HepG2 (cell line): ENCODE data around the gene VILL. TPM values are rescaled to one million over a fixed set of nuclear protein-coding genes. Genes with fewer than 3 reads are reported as not detected.

Experiments used
- GATAD2A ChIP-seq: IDR thresholded peaks from 2 replicates; pipeline ENCODE4 v1.6.1; 2016
- HCFC1 ChIP-seq: fragments of 150-350 bp; IDR thresholded peaks from 2 replicates; pipeline ENCODE4 v1.6.1; 2014; ENCODE audit warnings: low read depth, low read length
- MIER2 ChIP-seq: IDR thresholded peaks from 2 replicates; pipeline ENCODE4 v1.6.1; 2016; ENCODE audit warnings: missing biosample characterization, missing genetic modification reagents
- SIX4 ChIP-seq: sonication (generic); formaldehyde crosslinking; IDR thresholded peaks from 2 replicates; pipeline ENCODE4 v1.4.0; 2020; ENCODE audit warnings: missing genetic modification reagents
- SOX13 ChIP-seq, 3 experiments: fragments of 450-650 bp in 1 of 3; sonication (generic) in 1 of 3; formaldehyde crosslinking in 1 of 3; IDR thresholded peaks in 2 of 3; conservative IDR thresholded peaks in 1 of 3; 2 replicates each; pipeline versions ENCODE4 v1.5.0 to v1.6.1; 2016 to 2020; ENCODE audit warnings: antibody characterized with exemption in 1 of 3, mild to moderate bottlenecking in 1 of 3, missing compliant biosample characterization in 1 of 3, missing genetic modification reagents in 1 of 3, moderate library complexity in 1 of 3
- TP53 ChIP-seq: sonication (generic); formaldehyde crosslinking; conservative IDR thresholded peaks from 2 replicates; pipeline ENCODE4 v1.4.0; 2020; ENCODE audit warnings: missing genetic modification reagents
- ZC3H13 ChIP-seq: sonication (generic); formaldehyde crosslinking; IDR thresholded peaks from 2 replicates; pipeline ENCODE4 v1.8.1; 2023; ENCODE audit warnings: mild to moderate bottlenecking, missing genetic modification reagents, moderate library complexity
- ZEB1 ChIP-seq: IDR thresholded peaks from 2 replicates; pipeline ENCODE4 v1.6.1; 2012; ENCODE audit warnings: mild to moderate bottlenecking, low read depth, inconsistent platforms; ENCODE audit not compliant: insufficient replicate concordance
- ZFP36L2 ChIP-seq: sonication (generic); formaldehyde crosslinking; IDR thresholded peaks from 2 replicates; pipeline ENCODE4 v1.4.0; 2020; ENCODE audit warnings: missing genetic modification reagents
- ZNF543 ChIP-seq: sonication (generic); formaldehyde crosslinking; IDR thresholded peaks from 2 replicates; pipeline ENCODE4 v1.4.0; 2020; ENCODE audit warnings: mild to moderate bottlenecking, missing genetic modification reagents
- ZNF780A ChIP-seq: sonication (generic); formaldehyde crosslinking; IDR thresholded peaks from 2 replicates; pipeline ENCODE4 v1.8.0; 2022; ENCODE audit warnings: mild to moderate bottlenecking, missing genetic modification reagents, moderate library complexity
- ZNF891 ChIP-seq: sonication (generic); formaldehyde crosslinking; IDR thresholded peaks from 2 replicates; pipeline ENCODE4 v1.5.0; 2020; ENCODE audit warnings: mild to moderate bottlenecking, missing genetic modification reagents
- polyA plus RNA-seq, 8 experiments: library from polyadenylated mRNA; depleted of rRNA in 3 of 8; stranded (reverse) in 7 of 8; unstranded in 1 of 8; fragments of >200 nt; fragmentation: Illumina TruSeq in 4 of 8; extraction: Trizol in 4 of 8; gene quantifications; 2 replicates each; pipeline versions ENCODE4 v1.2.1 to v1.2.3, GENCODE V29; 2011 to 2016; ENCODE audit warnings: low read depth in 4 of 8, missing spikeins in 1 of 8, mixed read lengths in 1 of 8; ENCODE audit not compliant: insufficient read depth in 1 of 8
- total RNA-seq, 5 experiments: library from RNA; depleted of rRNA; stranded (reverse); fragments of >200 nt; fragmentation: Illumina TruSeq; extraction: Trizol; gene quantifications; 2 replicates each; pipeline ENCODE4 v1.2.3, GENCODE V29; 2016; ENCODE audit warnings: low read depth in 1 of 5
- TF ChIP-seq, protein P1 (sequence below): sonication (generic); formaldehyde crosslinking; IDR thresholded peaks from 2 replicates; pipeline ENCODE4; 2020; ENCODE audit warnings: missing genetic modification reagents, mild to moderate bottlenecking, borderline replicate concordance
- TF ChIP-seq, protein P2 (sequence below): sonication (generic); formaldehyde crosslinking; IDR thresholded peaks from 2 replicates; pipeline ENCODE4 v1.4.0; 2020; ENCODE audit warnings: mild to moderate bottlenecking, missing genetic modification reagents
- TF ChIP-seq, protein P3 (sequence below): sonication (generic); formaldehyde crosslinking; conservative IDR thresholded peaks from 2 replicates; pipeline ENCODE4 v1.4.0; 2020; ENCODE audit warnings: missing genetic modification reagents
- TF ChIP-seq, protein P4 (sequence below): sonication (generic); formaldehyde crosslinking; IDR thresholded peaks from one replicate; pipeline ENCODE4 v1.5.1; 2020; ENCODE audit warnings: mild to moderate bottlenecking, missing genetic modification reagents; ENCODE audit errors: not compliant biosample characterization

The VILL gene
- total and polyA plus RNA-seq, 2 of the 13 experiments (the other 11 are each of a cell fraction or from before 2014, with no cell fraction given), result 3.2 to 5.3 TPM

DNA sequence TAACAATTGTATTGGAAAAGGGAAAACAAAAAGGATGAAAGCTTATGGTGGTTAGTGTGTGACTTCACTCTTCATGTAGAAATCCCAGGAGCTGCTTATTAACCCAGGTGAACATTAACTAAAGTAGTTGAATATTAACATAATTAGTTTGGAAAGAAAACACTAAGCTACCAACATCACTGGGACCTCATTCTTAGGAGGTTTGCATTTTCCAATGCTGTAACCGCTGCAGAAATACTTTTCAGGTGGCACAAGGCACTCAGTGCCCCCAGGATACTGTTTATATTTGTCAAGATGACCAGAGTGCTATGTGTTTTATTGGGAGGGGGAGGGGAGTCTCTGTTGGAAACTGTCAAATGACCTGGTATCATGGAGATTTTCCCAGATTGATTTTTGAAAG lies 25.9 kb upstream of the VILL start (continued):
- TF ChIP-seq, protein P1, sequence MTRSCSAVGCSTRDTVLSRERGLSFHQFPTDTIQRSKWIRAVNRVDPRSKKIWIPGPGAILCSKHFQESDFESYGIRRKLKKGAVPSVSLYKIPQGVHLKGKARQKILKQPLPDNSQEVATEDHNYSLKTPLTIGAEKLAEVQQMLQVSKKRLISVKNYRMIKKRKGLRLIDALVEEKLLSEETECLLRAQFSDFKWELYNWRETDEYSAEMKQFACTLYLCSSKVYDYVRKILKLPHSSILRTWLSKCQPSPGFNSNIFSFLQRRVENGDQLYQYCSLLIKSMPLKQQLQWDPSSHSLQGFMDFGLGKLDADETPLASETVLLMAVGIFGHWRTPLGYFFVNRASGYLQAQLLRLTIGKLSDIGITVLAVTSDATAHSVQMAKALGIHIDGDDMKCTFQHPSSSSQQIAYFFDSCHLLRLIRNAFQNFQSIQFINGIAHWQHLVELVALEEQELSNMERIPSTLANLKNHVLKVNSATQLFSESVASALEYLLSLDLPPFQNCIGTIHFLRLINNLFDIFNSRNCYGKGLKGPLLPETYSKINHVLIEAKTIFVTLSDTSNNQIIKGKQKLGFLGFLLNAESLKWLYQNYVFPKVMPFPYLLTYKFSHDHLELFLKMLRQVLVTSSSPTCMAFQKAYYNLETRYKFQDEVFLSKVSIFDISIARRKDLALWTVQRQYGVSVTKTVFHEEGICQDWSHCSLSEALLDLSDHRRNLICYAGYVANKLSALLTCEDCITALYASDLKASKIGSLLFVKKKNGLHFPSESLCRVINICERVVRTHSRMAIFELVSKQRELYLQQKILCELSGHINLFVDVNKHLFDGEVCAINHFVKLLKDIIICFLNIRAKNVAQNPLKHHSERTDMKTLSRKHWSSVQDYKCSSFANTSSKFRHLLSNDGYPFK (CRISPR knock-in tag), result no peak
- no peak for TF ChIP-seq SIX4 (CRISPR knock-in tag)
- TF ChIP-seq ZC3H13 (CRISPR knock-in tag), result no peak
- no peak for TF ChIP-seq ZNF780A (CRISPR knock-in tag)
- TF ChIP-seq, protein P2, sequence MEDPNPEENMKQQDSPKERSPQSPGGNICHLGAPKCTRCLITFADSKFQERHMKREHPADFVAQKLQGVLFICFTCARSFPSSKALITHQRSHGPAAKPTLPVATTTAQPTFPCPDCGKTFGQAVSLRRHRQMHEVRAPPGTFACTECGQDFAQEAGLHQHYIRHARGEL (CRISPR knock-in tag), result no peak
- peak; percentile 85 for TF ChIP-seq GATAD2A
- no peak for TF ChIP-seq ZEB1
- TF ChIP-seq ZNF891 (CRISPR knock-in tag), result no peak
- TF ChIP-seq, protein P3, sequence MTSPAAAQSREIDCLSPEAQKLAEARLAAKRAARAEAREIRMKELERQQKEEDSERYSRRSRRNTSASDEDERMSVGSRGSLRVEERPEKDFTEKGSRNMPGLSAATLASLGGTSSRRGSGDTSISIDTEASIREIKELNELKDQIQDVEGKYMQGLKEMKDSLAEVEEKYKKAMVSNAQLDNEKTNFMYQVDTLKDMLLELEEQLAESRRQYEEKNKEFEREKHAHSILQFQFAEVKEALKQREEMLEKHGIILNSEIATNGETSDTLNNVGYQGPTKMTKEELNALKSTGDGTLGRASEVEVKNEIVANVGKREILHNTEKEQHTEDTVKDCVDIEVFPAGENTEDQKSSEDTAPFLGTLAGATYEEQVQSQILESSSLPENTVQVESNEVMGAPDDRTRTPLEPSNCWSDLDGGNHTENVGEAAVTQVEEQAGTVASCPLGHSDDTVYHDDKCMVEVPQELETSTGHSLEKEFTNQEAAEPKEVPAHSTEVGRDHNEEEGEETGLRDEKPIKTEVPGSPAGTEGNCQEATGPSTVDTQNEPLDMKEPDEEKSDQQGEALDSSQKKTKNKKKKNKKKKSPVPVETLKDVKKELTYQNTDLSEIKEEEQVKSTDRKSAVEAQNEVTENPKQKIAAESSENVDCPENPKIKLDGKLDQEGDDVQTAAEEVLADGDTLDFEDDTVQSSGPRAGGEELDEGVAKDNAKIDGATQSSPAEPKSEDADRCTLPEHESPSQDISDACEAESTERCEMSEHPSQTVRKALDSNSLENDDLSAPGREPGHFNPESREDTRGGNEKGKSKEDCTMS (CRISPR knock-in tag), result no peak
- TF ChIP-seq HCFC1, result no peak
- no peak for TF ChIP-seq SOX13 (IDR thresholded peaks at IDR 0.05)
- peak in 1 of 2 experiments; percentile 58; a peak in 2 of 4 replicates for TF ChIP-seq SOX13 (CRISPR knock-in tag; conservative IDR thresholded peaks at IDR 0.05 in 1 of 2, IDR thresholded peaks at IDR 0.05 in 1 of 2)
- TF ChIP-seq ZFP36L2 (CRISPR knock-in tag), result no peak
- TF ChIP-seq TP53, result no peak
- no peak for TF ChIP-seq MIER2 (CRISPR knock-in tag)
- TF ChIP-seq, protein P4, sequence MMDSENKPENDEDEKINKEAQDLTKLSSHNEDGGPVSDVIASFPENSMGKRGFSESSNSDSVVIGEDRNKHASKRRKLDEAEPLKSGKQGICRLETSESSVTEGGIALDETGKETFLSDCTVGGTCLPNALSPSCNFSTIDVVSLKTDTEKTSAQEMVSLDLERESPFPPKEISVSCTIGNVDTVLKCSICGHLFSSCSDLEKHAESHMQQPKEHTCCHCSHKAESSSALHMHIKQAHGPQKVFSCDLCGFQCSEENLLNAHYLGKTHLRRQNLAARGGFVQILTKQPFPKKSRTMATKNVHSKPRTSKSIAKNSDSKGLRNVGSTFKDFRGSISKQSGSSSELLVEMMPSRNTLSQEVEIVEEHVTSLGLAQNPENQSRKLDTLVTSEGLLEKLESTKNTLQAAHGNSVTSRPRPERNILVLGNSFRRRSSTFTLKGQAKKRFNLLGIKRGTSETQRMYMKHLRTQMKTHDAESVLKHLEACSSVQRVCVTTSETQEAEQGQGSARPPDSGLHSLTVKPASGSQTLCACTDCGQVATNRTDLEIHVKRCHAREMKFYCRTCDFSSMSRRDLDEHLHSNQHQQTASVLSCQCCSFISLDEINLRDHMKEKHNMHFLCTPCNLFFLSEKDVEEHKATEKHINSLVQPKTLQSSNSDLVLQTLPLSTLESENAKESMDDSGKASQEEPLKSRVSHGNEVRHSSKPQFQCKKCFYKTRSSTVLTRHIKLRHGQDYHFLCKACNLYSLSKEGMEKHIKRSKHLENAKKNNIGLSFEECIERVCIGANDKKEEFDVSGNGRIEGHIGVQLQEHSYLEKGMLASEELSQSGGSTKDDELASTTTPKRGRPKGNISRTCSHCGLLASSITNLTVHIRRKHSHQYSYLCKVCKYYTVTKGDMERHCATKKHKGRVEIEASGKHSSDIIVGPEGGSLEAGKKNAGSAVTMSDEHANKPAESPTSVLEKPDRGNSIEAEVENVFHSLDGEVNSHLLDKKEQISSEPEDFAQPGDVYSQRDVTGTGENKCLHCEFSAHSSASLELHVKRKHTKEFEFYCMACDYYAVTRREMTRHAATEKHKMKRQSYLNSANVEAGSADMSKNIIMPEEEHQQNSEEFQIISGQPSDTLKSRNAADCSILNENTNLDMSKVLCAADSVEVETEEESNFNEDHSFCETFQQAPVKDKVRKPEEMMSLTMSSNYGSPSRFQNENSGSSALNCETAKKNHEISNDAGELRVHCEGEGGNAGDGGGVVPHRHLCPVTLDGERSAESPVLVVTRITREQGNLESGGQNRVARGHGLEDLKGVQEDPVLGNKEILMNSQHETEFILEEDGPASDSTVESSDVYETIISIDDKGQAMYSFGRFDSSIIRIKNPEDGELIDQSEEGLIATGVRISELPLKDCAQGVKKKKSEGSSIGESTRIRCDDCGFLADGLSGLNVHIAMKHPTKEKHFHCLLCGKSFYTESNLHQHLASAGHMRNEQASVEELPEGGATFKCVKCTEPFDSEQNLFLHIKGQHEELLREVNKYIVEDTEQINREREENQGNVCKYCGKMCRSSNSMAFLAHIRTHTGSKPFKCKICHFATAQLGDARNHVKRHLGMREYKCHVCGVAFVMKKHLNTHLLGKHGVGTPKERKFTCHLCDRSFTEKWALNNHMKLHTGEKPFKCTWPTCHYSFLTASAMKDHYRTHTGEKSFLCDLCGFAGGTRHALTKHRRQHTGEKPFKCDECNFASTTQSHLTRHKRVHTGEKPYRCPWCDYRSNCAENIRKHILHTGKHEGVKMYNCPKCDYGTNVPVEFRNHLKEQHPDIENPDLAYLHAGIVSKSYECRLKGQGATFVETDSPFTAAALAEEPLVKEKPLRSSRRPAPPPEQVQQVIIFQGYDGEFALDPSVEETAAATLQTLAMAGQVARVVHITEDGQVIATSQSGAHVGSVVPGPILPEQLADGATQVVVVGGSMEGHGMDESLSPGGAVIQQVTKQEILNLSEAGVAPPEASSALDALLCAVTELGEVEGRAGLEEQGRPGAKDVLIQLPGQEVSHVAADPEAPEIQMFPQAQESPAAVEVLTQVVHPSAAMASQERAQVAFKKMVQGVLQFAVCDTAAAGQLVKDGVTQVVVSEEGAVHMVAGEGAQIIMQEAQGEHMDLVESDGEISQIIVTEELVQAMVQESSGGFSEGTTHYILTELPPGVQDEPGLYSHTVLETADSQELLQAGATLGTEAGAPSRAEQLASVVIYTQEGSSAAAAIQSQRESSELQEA (CRISPR knock-in tag), result no peak
- TF ChIP-seq ZNF543 (CRISPR knock-in tag), result no peak
